BJ (cell line): ENCODE measurements around the gene ENKD1. TPM values are rescaled to one million over a fixed set of nuclear protein-coding genes. Genes with fewer than 3 reads are reported as not detected.

Experiments used
- CTCF ChIA-PET: fragments of 350-600 bp; formaldehyde crosslinking; extraction: SDS; loops from one replicate; lab custom pipeline; 2021; ENCODE audit warnings: antibody characterized with exemption, inconsistent platforms; lab: Yijun Ruan, JAX
- POLR2A ChIA-PET: fragments of 300-600 bp; sonication (Branson Sonifier 250); formaldehyde crosslinking; extraction: SDS; loops from one replicate; lab custom pipeline; 2021; ENCODE audit warnings: antibody characterized with exemption; lab: Charles Lee
- DNase-seq: peaks from one replicate; pipeline ENCODE4 v3.0.0-alpha.2; 2011; ENCODE audit warnings: low read depth
- H3K27me3 ChIP-seq: 2 replicates; pipeline ENCODE4 v1.6.0; 2011; ENCODE audit warnings: low read length; ENCODE audit not compliant: control insufficient read depth, insufficient read depth
- H3K36me3 ChIP-seq: 2 replicates; pipeline ENCODE4 v1.5.1; 2011; ENCODE audit warnings: low read length; ENCODE audit not compliant: control insufficient read depth, insufficient read depth
- H3K4me3 ChIP-seq: 2 replicates; pipeline ENCODE4 v1.5.1; 2011; ENCODE audit warnings: low read depth, mild to moderate bottlenecking, control low read depth, low read length
- polyA plus RNA-seq: library from polyadenylated mRNA; depleted of rRNA; stranded (reverse); fragments of >200 nt; gene quantifications from 2 replicates; pipeline ENCODE4 v1.2.3, GENCODE V29; 2011
- TF ChIP-seq, protein P1 (sequence below): IDR thresholded peaks from 2 replicates; pipeline ENCODE4 v1.5.1; 2011; ENCODE audit warnings: low read depth, mild to moderate bottlenecking, control low read depth, inconsistent platforms, low read length, moderate library complexity; ENCODE audit not compliant: insufficient read depth

The ENKD1 gene
- polyA plus RNA-seq, 1 experiment, result 10.9 TPM

DNA sequence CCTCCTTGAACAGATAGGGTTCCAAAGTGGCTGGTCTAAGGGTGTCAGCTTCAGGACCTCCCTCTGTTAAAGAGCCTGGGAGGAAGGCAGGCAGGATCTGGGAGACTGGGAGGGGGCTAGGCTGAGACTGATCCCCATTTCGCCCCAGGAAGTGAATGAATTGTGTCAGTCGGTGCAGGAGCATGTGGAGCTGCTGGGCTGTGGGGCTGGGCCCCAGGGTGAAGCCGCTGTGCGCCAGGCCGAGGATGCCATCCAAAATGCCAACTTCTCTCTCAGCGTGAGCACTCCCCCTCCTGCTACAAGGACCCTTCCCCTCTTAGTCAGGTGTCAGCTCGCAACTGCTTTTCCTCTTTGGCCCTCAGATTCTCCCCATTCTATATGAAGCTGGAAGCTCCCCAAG is 15.5 kb downstream of the ENKD1 start:
- TF ChIP-seq, protein P1, sequence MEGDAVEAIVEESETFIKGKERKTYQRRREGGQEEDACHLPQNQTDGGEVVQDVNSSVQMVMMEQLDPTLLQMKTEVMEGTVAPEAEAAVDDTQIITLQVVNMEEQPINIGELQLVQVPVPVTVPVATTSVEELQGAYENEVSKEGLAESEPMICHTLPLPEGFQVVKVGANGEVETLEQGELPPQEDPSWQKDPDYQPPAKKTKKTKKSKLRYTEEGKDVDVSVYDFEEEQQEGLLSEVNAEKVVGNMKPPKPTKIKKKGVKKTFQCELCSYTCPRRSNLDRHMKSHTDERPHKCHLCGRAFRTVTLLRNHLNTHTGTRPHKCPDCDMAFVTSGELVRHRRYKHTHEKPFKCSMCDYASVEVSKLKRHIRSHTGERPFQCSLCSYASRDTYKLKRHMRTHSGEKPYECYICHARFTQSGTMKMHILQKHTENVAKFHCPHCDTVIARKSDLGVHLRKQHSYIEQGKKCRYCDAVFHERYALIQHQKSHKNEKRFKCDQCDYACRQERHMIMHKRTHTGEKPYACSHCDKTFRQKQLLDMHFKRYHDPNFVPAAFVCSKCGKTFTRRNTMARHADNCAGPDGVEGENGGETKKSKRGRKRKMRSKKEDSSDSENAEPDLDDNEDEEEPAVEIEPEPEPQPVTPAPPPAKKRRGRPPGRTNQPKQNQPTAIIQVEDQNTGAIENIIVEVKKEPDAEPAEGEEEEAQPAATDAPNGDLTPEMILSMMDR, result no peak
- CTCF ChIA-PET, result interaction anchor here (0.6 to 15.6 kb wide), 4 partner anchors 89 to 137 kb away, joined by 3 to 181 read pairs (median 13); partner anchors contain the start of gene CTCF
- peaks cover 35% of the 10 kb centered on the region for H3K27me3 ChIP-seq
- DNase-seq, result no peak
- H3K4me3 ChIP-seq, result no peak overlapping the region
- no peaks in the 10 kb centered on the region for H3K36me3 ChIP-seq
- POLR2A ChIA-PET, result no interaction called here

DNA sequence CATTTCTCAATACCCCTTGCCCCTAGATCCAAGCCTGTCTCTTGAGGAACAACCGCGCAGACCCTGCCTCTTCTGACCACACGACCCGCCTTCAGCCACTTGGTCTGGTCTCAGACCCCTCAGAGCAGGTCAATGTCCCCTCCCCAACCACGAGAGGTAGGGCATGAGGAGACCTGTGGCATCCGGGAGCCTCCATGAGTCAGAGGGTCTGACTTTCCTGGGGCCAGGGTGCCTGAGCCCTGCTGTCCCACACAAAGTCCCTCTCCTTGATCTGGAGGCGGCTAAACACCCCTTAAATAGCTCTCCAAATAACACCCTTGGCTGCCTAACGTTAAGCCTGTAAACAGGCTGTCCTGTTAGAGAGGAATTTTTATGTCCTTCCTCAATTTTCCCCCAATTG is 16.5 kb downstream of the ENKD1 start:
- CTCF ChIA-PET, result interaction anchor here (2.8 to 15.6 kb wide), 2 partner anchors 103 to 129 kb away, joined by 16 to 181 read pairs; no protein-coding TSS in a partner anchor
- POLR2A ChIA-PET, result no interaction called here

DNA sequence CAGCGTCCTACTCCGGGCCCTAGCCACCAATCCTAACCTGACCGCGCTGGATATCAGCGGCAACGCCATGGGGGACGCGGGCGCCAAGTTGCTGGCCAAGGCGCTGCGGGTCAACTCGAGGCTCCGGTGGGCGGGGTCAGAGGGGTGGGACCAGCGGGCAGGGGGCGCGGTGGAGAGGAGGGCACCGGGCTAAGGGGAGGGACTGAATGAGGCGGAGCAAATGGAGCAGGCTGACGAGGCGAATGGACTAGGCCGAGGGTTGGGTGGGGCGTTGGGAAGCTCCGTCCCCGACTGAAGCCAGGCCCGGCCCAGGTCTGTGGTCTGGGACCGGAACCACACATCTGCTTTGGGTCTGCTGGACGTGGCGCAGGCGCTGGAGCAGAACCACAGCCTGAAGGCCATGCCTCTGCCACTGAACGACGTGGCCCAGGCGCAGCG is 17.0 kb downstream of the ENKD1 start:
- peaks cover 40% of the 10 kb centered on the region for H3K27me3 ChIP-seq
- no peak for DNase-seq
- H3K36me3 ChIP-seq, result no peaks in the 10 kb centered on the region
- ChIA-PET CTCF (interaction anchor here (2.6 to 15.6 kb wide), 2 partner anchors 102 to 128 kb away, joined by 17 to 181 read pairs; no protein-coding TSS in a partner anchor), POLR2A (no interaction called here)
- no peak overlapping the region for H3K4me3 ChIP-seq
- TF ChIP-seq, protein P1, result no peak

More for the DNA sequence above, 16.5 kb downstream of the ENKD1 start:
- Histone ChIP-seq H3K4me3 (no peak overlapping the region), H3K36me3 (no peaks in the 10 kb centered on the region), H3K27me3 (peaks cover 40% of the 10 kb centered on the region)
- TF ChIP-seq, protein P1, result no peak
- no peak for DNase-seq

DNA sequence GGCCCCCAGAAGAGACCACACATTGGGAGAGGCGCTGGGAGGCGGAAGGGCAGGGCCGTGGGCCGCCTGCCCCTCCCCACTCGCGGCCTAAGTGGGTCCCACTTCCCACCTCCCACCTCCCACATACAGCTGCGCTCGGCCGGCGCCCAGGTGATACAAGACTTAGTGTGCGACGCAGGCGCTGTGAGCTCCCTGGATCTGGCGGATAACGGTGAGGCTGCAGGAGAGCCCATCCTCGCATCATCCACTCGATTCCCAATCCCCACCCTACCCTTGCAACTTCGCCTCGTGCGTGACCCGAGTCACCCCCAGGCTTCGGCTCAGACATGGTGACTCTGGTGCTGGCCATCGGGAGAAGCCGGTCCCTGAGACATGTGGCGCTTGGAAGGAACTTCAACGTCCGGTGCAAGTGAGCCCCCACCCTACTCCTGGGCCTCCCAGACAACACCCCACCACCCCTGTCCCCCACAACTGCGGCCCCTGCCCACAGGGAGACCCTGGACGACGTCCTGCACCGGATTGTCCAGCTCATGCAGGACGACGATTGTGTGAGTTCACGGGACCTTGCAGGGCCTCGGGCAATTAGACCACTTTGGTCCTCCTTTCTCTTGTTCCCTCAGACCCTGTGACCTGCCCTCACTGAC is 17.7 kb downstream of the ENKD1 start:
- CTCF ChIA-PET, result interaction anchor here (1.1 to 15.6 kb wide), 4 partner anchors 10 to 128 kb away, joined by 3 to 181 read pairs (median 10); partner anchors contain the start of gene ACD
- POLR2A ChIA-PET, result no interaction called here
- no peak overlapping the region for H3K4me3 ChIP-seq
- TF ChIP-seq, protein P1, result no peak
- no peak for DNase-seq
- H3K27me3 ChIP-seq, result peaks cover 40% of the 10 kb centered on the region
- no peaks in the 10 kb centered on the region for H3K36me3 ChIP-seq

DNA sequence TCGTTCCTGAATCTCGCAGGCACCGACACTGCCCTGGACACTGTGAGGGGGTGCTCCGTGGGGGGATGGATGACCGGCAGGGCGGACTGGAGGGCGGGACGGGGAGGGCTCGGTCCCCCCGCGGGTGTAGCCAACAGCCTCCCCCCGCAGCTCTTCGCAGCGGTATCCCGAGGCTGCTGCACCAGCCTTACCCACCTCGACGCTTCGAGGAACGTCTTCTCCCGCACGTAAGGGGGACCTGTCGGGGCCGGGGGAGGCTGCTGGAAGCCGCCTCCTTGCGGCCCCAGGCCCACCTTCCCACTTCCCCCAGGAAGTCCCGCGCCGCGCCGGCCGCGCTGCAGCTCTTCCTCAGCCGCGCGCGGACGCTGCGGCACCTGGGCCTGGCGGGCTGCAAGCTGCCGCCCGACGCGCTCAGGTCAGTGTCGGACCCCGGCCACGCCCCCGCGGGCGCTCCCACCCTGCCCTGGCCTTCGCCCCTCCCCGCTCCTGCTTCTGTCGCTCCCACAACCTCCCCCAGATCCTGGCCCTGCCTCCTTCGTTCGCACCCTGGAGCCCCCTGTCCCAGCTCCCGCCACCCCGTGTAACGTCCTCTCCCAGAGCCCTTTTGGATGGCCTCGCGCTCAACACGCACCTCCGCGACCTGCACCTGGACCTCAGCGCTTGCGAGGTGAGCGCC is 18.3 kb downstream of the ENKD1 start:
- Histone ChIP-seq H3K27me3 (peaks cover 41% of the 10 kb centered on the region), H3K36me3 (no peaks in the 10 kb centered on the region), H3K4me3 (no peak overlapping the region)
- ChIA-PET CTCF (interaction anchor here (1.1 to 15.6 kb wide), 5 partner anchors 10 to 127 kb away, joined by 3 to 181 read pairs (median 17); partner anchors contain the start of genes ACD and CTCF), POLR2A (no interaction called here)
- TF ChIP-seq, protein P1, result no peak
- DNase-seq, result no peak
